ENCODE results near the gene SP6. TPM values are rescaled to one million over a fixed set of nuclear protein-coding genes. Genes with fewer than 3 reads are reported as not detected.

SP6 gene
- total and polyA plus RNA-seq, 2 of the 8 experiments (the other 6 are each of a cell fraction or from before 2014, with no cell fraction given), result 1.2 to 1.5 TPM

- TF ChIP-seq ATF3 (IDR thresholded peaks at IDR 0.05; ENCODE audit: insufficient read depth, low read depth, low read length), result no peak
- TF ChIP-seq RFX5 (IDR thresholded peaks at IDR 0.05; ENCODE audit: borderline replicate concordance, low read depth, low read length), result no peak
- TF ChIP-seq JUND (IDR thresholded peaks at IDR 0.05; ENCODE audit: low read length), result no peak
- TF ChIP-seq KDM4A (IDR thresholded peaks at IDR 0.05; ENCODE audit: low read depth, low read length, severe bottlenecking), result no peak
- no peak for TF ChIP-seq MAX (IDR thresholded peaks at IDR 0.05)
Observed at GRCh38 chr17:47801906-47802305, 49.1 kb downstream of the SP6 start (continued).

All from H1 (cell line).